GM12875 (cell line): Measurements from ENCODE around the gene CLDN7.
A peak's percentile ranks its signal among the peaks of the same experiment; 100 is the strongest.

Source experiments
- H3K4me3 ChIP-seq: one replicate; pipeline ENCODE4 v1.5.1; 2011; ENCODE audit warnings: low read depth, low read length, control low read depth
- CTCF ChIP-seq: IDR thresholded peaks from 2 replicates; pipeline ENCODE4 v1.5.1; 2011; ENCODE audit warnings: low read depth, mild to moderate bottlenecking, control low read depth, inconsistent platforms, low read length, moderate library complexity, borderline replicate concordance; ENCODE audit not compliant: insufficient read depth

The CLDN7 gene

GRCh38 chr17:7306911-7307685 is 44.8 kb upstream of the CLDN7 start, which contains the start of gene EIF5A:
Gene EIF5A, plus strand, starts transcription at chr17:7307628. Its CDS starts 2,008 bp downstream, at chr17:7309636.
- peak within 1 kb of the TSS; percentile 91 for H3K4me3 ChIP-seq
- no peak for TF ChIP-seq CTCF

- H3K4me3 ChIP-seq, result no peak overlapping the region
- no peak for TF ChIP-seq CTCF
Observed at GRCh38 chr17:7304179-7304578, 41.9 kb upstream of the CLDN7 start.

- H3K4me3 ChIP-seq, result no peak overlapping the region
- TF ChIP-seq CTCF, result peak; percentile 95
Observed at GRCh38 chr17:7296189-7296861, 34.0 kb upstream of the CLDN7 start.

GRCh38 chr17:7295230-7296180 is 33.2 kb upstream of the CLDN7 start:
- H3K4me3 ChIP-seq, result peak overlapping the region; percentile 40
- no peak for TF ChIP-seq CTCF

GRCh38 chr17:7294614-7295153 is 32.4 kb upstream of the CLDN7 start, which contains the start of gene YBX2:
Gene YBX2, minus strand, starts transcription at chr17:7294639. Its CDS starts 139 bp downstream, at chr17:7294500.
- TF ChIP-seq CTCF, result no peak
- H3K4me3 ChIP-seq, result peak within 1 kb of the TSS; percentile 40

- no peak overlapping the region for H3K4me3 ChIP-seq
- no peak for TF ChIP-seq CTCF
Observed at GRCh38 chr17:7293816-7294613, 31.7 kb upstream of the CLDN7 start.
